A375 (cell line): ENCODE data around the gene KRTAP21-1. TPM values are rescaled to one million over a fixed set of nuclear protein-coding genes. Genes with fewer than 3 reads are reported as not detected.

Experiments
- small RNA-seq: library from RNA; depleted of rRNA; stranded (forward); fragments of <200 nt; gene quantifications from one replicate; pipeline ENCODE3, GENCODE V24; 2014
- total RNA-seq: library from RNA; depleted of rRNA; stranded (reverse); fragments of >200 nt; shearing (Covaris generic); gene quantifications from 2 replicates; pipeline ENCODE4 v1.2.3, GENCODE V29; 2014; rRNA removed

KRTAP21-1 gene
- not detected in 2 replicates for total RNA-seq

DNA sequence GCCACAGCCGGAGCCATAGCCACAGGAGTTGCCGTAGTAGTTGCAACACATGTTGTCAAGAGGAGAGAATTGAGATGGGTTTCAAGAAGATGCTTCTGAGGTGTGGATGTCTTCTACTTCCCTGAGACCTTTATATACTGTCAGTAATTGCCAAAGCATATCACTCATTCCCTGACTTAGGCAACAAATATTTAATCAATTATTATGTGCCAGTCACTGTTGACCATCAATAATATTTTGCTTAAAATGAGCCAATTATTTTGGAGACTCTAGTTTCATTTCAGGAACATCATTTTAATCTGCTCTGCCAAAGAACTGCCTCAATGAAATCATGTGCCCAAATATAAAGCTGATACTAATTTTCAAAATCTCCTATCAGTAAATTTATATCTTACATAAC lies at the start of gene KRTAP21-1:
Gene KRTAP21-1, minus strand, starts transcription at position 101 of the 400 bp plus-strand sequence. Its CDS starts 50 bp downstream, at position 51.

DNA sequence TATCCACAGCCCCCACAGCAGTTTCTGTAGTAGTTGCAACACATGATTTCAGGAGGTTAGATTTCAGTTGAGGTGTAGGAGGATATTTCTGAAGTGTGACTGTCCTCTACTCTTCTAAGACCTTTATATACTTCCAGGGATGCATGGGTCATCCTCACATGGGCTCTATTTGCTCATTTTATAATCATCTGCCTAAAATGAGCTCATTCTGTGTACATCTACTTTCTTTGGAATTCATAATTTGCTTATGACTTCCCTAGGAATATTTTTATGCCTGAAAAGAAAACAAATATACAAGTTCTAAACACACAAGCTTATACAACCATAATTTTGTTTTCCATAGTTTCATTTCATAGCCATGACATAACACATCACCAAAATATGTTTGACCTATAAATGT lies 8.1 kb downstream of the KRTAP21-1 start, which contains the start of gene KRTAP21-2:
Gene KRTAP21-2, minus strand, starts transcription at position 101 of the 400 bp plus-strand sequence. Its CDS starts 57 bp downstream, at position 44.

GRCh38 chr21:30718239-30718909 lies 36.9 kb downstream of the KRTAP21-1 start, which contains the start of gene KRTAP21-3:
Gene KRTAP21-3 (minus strand): TSS chr21:30718777. CDS start chr21:30718759, 18 bp downstream.

Small RNA genes lying within 50 kb of the gene (small RNA-seq; reads per million reads assigned to genes)
- gene AP000244.1 (not detected), gene KRTAP21-3 (not detected), gene KRTAP8-2P (not detected)

Other genes starting within 250 kb of the KRTAP21-1 start
- gene KRTAP19-6, start 213.6 kb downstream of the KRTAP21-1 start, total RNA-seq: not detected in 2 replicates
- not detected in 2 replicates for gene KRTAP19-7, start 194.1 kb downstream of the KRTAP21-1 start, total RNA-seq
- not detected in 2 replicates for gene KRTAP22-2, start 165.0 kb downstream of the KRTAP21-1 start, total RNA-seq
- not detected in 2 replicates for gene KRTAP6-3, start 163.0 kb downstream of the KRTAP21-1 start, total RNA-seq
- not detected in 2 replicates for gene KRTAP6-2, start 156.5 kb downstream of the KRTAP21-1 start, total RNA-seq
- not detected in 2 replicates for gene KRTAP22-1, start 154.3 kb downstream of the KRTAP21-1 start, total RNA-seq
- gene KRTAP6-1, start 141.5 kb downstream of the KRTAP21-1 start, total RNA-seq: not detected in 2 replicates
- gene KRTAP20-1, start 139.0 kb downstream of the KRTAP21-1 start, total RNA-seq: not detected in 2 replicates
- not detected in 2 replicates for gene KRTAP20-4, start 134.8 kb downstream of the KRTAP21-1 start, total RNA-seq
- 1.5 TPM in 1 of 2 replicates, not detected in the other for gene KRTAP20-2, start 120.2 kb downstream of the KRTAP21-1 start, total RNA-seq
- gene KRTAP20-3, start 112.6 kb downstream of the KRTAP21-1 start, total RNA-seq: not detected in 2 replicates
- not detected in 2 replicates for gene KRTAP21-3, start 36.7 kb downstream of the KRTAP21-1 start, total RNA-seq
- not detected in 2 replicates for gene KRTAP21-2, start 8.2 kb downstream of the KRTAP21-1 start, total RNA-seq
- not detected in 2 replicates for gene KRTAP8-1, start 57.8 kb upstream of the KRTAP21-1 start, total RNA-seq
- not detected in 2 replicates for gene KRTAP7-1, start 74.3 kb upstream of the KRTAP21-1 start, total RNA-seq
- not detected in 2 replicates for gene KRTAP11-1, start 126.2 kb upstream of the KRTAP21-1 start, total RNA-seq